ENCODE data around the gene LRRFIP2. TPM values are rescaled to one million over a fixed set of nuclear protein-coding genes. Genes with fewer than 3 reads are reported as not detected.

LRRFIP2 gene
- polyA plus RNA-seq, 2 donors: 43.3 to 59.3 TPM

- Histone ChIP-seq H3K27ac (ENCODE audit: low read depth in 2 of 2, low read length in 1 of 2) (peak overlapping the region in 1 of 2 donors; percentile 34), H3K27me3 (ENCODE audit: control insufficient read depth in 1 of 2, insufficient read depth in 2 of 2, low read length in 2 of 2) (no peaks in the 10 kb centered on the region), H3K9me3 (ENCODE audit: control insufficient read depth in 2 of 2, insufficient read depth in 1 of 2, low read depth in 1 of 2, low read length in 1 of 2) (no peaks in the 10 kb centered on the region), H3K4me3 (ENCODE audit: low read depth in 1 of 2, low read length in 2 of 2) (no peak overlapping the region), H3K4me1 (ENCODE audit: control insufficient read depth in 2 of 2, insufficient read depth in 2 of 2, low read length in 1 of 2) (no peaks in the 10 kb centered on the region), H3K36me3 (ENCODE audit: control insufficient read depth in 2 of 2, insufficient read depth in 2 of 2, low read length in 1 of 2) (peaks cover 0 to 13% of the 10 kb centered on the region in 2 donors)
- WGBS, 2 donors: 78 to 79% methylated on average over 10 of the region's 10 CpGs
Measured at GRCh38 chr3:37032961-37033360, 141.4 kb downstream of the LRRFIP2 start.

- 84 to 85% methylated on average over 7 of the region's 7 CpGs for WGBS, 2 donors
- peaks cover 0 to 16% of the 10 kb centered on the region in 2 donors for H3K36me3 ChIP-seq (ENCODE audit: control insufficient read depth in 2 of 2, insufficient read depth in 2 of 2, low read length in 1 of 2)
- H3K4me3 ChIP-seq (ENCODE audit: low read depth in 1 of 2, low read length in 2 of 2): no peak overlapping the region
- no peaks in the 10 kb centered on the region for H3K4me1 ChIP-seq (ENCODE audit: control insufficient read depth in 2 of 2, insufficient read depth in 2 of 2, low read length in 1 of 2)
- H3K27me3 ChIP-seq (ENCODE audit: control insufficient read depth in 1 of 2, insufficient read depth in 2 of 2, low read length in 2 of 2): no peaks in the 10 kb centered on the region
- H3K9me3 ChIP-seq (ENCODE audit: control insufficient read depth in 2 of 2, insufficient read depth in 1 of 2, low read depth in 1 of 2, low read length in 1 of 2): no peaks in the 10 kb centered on the region
- H3K27ac ChIP-seq (ENCODE audit: low read depth in 2 of 2, low read length in 1 of 2): no peak overlapping the region
Measured at GRCh38 chr3:37031096-37031682, 143.2 kb downstream of the LRRFIP2 start.

- H3K36me3 ChIP-seq (ENCODE audit: control insufficient read depth in 2 of 2, insufficient read depth in 2 of 2, low read length in 1 of 2): peaks cover 0 to 16% of the 10 kb centered on the region in 2 donors
- no peak overlapping the region for H3K27ac ChIP-seq (ENCODE audit: low read depth in 2 of 2, low read length in 1 of 2)
- WGBS, 2 donors: 36 to 51% methylated on average over 3 of the region's 3 CpGs
Measured at GRCh38 chr3:37030588-37030987, 143.8 kb downstream of the LRRFIP2 start.

GRCh38 chr3:37029516-37030163 lies 144.7 kb downstream of the LRRFIP2 start:
- H3K36me3 ChIP-seq (ENCODE audit: control insufficient read depth in 2 of 2, insufficient read depth in 2 of 2, low read length in 1 of 2): peaks cover 0 to 16% of the 10 kb centered on the region in 2 donors
- no peak overlapping the region for H3K4me3 ChIP-seq (ENCODE audit: low read depth in 1 of 2, low read length in 2 of 2)
- H3K9me3 ChIP-seq (ENCODE audit: control insufficient read depth in 2 of 2, insufficient read depth in 1 of 2, low read depth in 1 of 2, low read length in 1 of 2): no peaks in the 10 kb centered on the region
- no peak overlapping the region for H3K27ac ChIP-seq (ENCODE audit: low read depth in 2 of 2, low read length in 1 of 2)
- H3K4me1 ChIP-seq (ENCODE audit: control insufficient read depth in 2 of 2, insufficient read depth in 2 of 2, low read length in 1 of 2): no peaks in the 10 kb centered on the region
- no peaks in the 10 kb centered on the region for H3K27me3 ChIP-seq (ENCODE audit: control insufficient read depth in 1 of 2, insufficient read depth in 2 of 2, low read length in 2 of 2)

More at GRCh38 chr3:37030588-37030987, 143.8 kb downstream of the LRRFIP2 start:
- H3K4me1 ChIP-seq (ENCODE audit: control insufficient read depth in 2 of 2, insufficient read depth in 2 of 2, low read length in 1 of 2): no peaks in the 10 kb centered on the region
- no peaks in the 10 kb centered on the region for H3K27me3 ChIP-seq (ENCODE audit: control insufficient read depth in 1 of 2, insufficient read depth in 2 of 2, low read length in 2 of 2)
- H3K4me3 ChIP-seq (ENCODE audit: low read depth in 1 of 2, low read length in 2 of 2): no peak overlapping the region
- no peaks in the 10 kb centered on the region for H3K9me3 ChIP-seq (ENCODE audit: control insufficient read depth in 2 of 2, insufficient read depth in 1 of 2, low read depth in 1 of 2, low read length in 1 of 2)

GRCh38 chr3:37029111-37029510 lies 145.3 kb downstream of the LRRFIP2 start:
- Histone ChIP-seq H3K36me3 (ENCODE audit: control insufficient read depth in 2 of 2, insufficient read depth in 2 of 2, low read length in 1 of 2) (peaks cover 0 to 16% of the 10 kb centered on the region in 2 donors), H3K4me1 (ENCODE audit: control insufficient read depth in 2 of 2, insufficient read depth in 2 of 2, low read length in 1 of 2) (no peaks in the 10 kb centered on the region)

GRCh38 chr3:37028329-37028728 lies 146.1 kb downstream of the LRRFIP2 start:
- WGBS, 2 donors: 72 to 86% methylated on average over 1 of the region's 1 CpG
- Histone ChIP-seq H3K36me3 (ENCODE audit: control insufficient read depth in 2 of 2, insufficient read depth in 2 of 2, low read length in 1 of 2) (peaks cover 3 to 16% of the 10 kb centered on the region in 2 donors), H3K9me3 (ENCODE audit: control insufficient read depth in 2 of 2, insufficient read depth in 1 of 2, low read depth in 1 of 2, low read length in 1 of 2) (no peaks in the 10 kb centered on the region), H3K27ac (ENCODE audit: low read depth in 2 of 2, low read length in 1 of 2) (no peak overlapping the region), H3K4me3 (ENCODE audit: low read depth in 1 of 2, low read length in 2 of 2) (no peak overlapping the region), H3K4me1 (ENCODE audit: control insufficient read depth in 2 of 2, insufficient read depth in 2 of 2, low read length in 1 of 2) (no peaks in the 10 kb centered on the region), H3K27me3 (ENCODE audit: control insufficient read depth in 1 of 2, insufficient read depth in 2 of 2, low read length in 2 of 2) (no peaks in the 10 kb centered on the region)

More at GRCh38 chr3:37029111-37029510, 145.3 kb downstream of the LRRFIP2 start:
- no peak overlapping the region for H3K4me3 ChIP-seq (ENCODE audit: low read depth in 1 of 2, low read length in 2 of 2)
- no peaks in the 10 kb centered on the region for H3K9me3 ChIP-seq (ENCODE audit: control insufficient read depth in 2 of 2, insufficient read depth in 1 of 2, low read depth in 1 of 2, low read length in 1 of 2)
- H3K27me3 ChIP-seq (ENCODE audit: control insufficient read depth in 1 of 2, insufficient read depth in 2 of 2, low read length in 2 of 2): no peaks in the 10 kb centered on the region
- no peak overlapping the region for H3K27ac ChIP-seq (ENCODE audit: low read depth in 2 of 2, low read length in 1 of 2)
- 92 to 93% methylated on average over 1 of the region's 1 CpG for WGBS, 2 donors

- no peaks in the 10 kb centered on the region for H3K4me1 ChIP-seq (ENCODE audit: control insufficient read depth in 2 of 2, insufficient read depth in 2 of 2, low read length in 1 of 2)
- H3K36me3 ChIP-seq (ENCODE audit: control insufficient read depth in 2 of 2, insufficient read depth in 2 of 2, low read length in 1 of 2): peaks cover 12 to 14% of the 10 kb centered on the region in 2 donors
- H3K4me3 ChIP-seq (ENCODE audit: low read depth in 1 of 2, low read length in 2 of 2): no peak overlapping the region
- H3K27me3 ChIP-seq (ENCODE audit: control insufficient read depth in 1 of 2, insufficient read depth in 2 of 2, low read length in 2 of 2): no peaks in the 10 kb centered on the region
- no peak overlapping the region for H3K27ac ChIP-seq (ENCODE audit: low read depth in 2 of 2, low read length in 1 of 2)
- WGBS, 2 donors: 79 to 88% methylated on average over 5 of the region's 5 CpGs
- no peaks in the 10 kb centered on the region for H3K9me3 ChIP-seq (ENCODE audit: control insufficient read depth in 2 of 2, insufficient read depth in 1 of 2, low read depth in 1 of 2, low read length in 1 of 2)
Measured at GRCh38 chr3:37026851-37027250, 147.5 kb downstream of the LRRFIP2 start.

GRCh38 chr3:37025561-37026335 lies 148.6 kb downstream of the LRRFIP2 start:
- no peaks in the 10 kb centered on the region for H3K9me3 ChIP-seq (ENCODE audit: control insufficient read depth in 2 of 2, insufficient read depth in 1 of 2, low read depth in 1 of 2, low read length in 1 of 2)
- no peaks in the 10 kb centered on the region for H3K27me3 ChIP-seq (ENCODE audit: control insufficient read depth in 1 of 2, insufficient read depth in 2 of 2, low read length in 2 of 2)
- H3K36me3 ChIP-seq (ENCODE audit: control insufficient read depth in 2 of 2, insufficient read depth in 2 of 2, low read length in 1 of 2): peaks cover 12 to 16% of the 10 kb centered on the region in 2 donors
- H3K4me3 ChIP-seq (ENCODE audit: low read depth in 1 of 2, low read length in 2 of 2): no peak overlapping the region
- no peaks in the 10 kb centered on the region for H3K4me1 ChIP-seq (ENCODE audit: control insufficient read depth in 2 of 2, insufficient read depth in 2 of 2, low read length in 1 of 2)
- H3K27ac ChIP-seq (ENCODE audit: low read depth in 2 of 2, low read length in 1 of 2): no peak overlapping the region
- 95 to 100% methylated on average over 3 of the region's 3 CpGs for WGBS, 2 donors

- peaks cover 15 to 19% of the 10 kb centered on the region in 2 donors for H3K36me3 ChIP-seq (ENCODE audit: control insufficient read depth in 2 of 2, insufficient read depth in 2 of 2, low read length in 1 of 2)
Measured at GRCh38 chr3:37024820-37025405, 149.5 kb downstream of the LRRFIP2 start.

More at GRCh38 chr3:37024820-37025405, 149.5 kb downstream of the LRRFIP2 start:
- WGBS, 2 donors: 97 to 98% methylated on average over 3 of the region's 3 CpGs
- Histone ChIP-seq H3K27ac (ENCODE audit: low read depth in 2 of 2, low read length in 1 of 2) (no peak overlapping the region), H3K9me3 (ENCODE audit: control insufficient read depth in 2 of 2, insufficient read depth in 1 of 2, low read depth in 1 of 2, low read length in 1 of 2) (no peaks in the 10 kb centered on the region), H3K4me1 (ENCODE audit: control insufficient read depth in 2 of 2, insufficient read depth in 2 of 2, low read length in 1 of 2) (no peaks in the 10 kb centered on the region), H3K4me3 (ENCODE audit: low read depth in 1 of 2, low read length in 2 of 2) (no peak overlapping the region), H3K27me3 (ENCODE audit: control insufficient read depth in 1 of 2, insufficient read depth in 2 of 2, low read length in 2 of 2) (no peaks in the 10 kb centered on the region)
